ENCODE data around the gene CCDC157.

The CCDC157 gene

DNA sequence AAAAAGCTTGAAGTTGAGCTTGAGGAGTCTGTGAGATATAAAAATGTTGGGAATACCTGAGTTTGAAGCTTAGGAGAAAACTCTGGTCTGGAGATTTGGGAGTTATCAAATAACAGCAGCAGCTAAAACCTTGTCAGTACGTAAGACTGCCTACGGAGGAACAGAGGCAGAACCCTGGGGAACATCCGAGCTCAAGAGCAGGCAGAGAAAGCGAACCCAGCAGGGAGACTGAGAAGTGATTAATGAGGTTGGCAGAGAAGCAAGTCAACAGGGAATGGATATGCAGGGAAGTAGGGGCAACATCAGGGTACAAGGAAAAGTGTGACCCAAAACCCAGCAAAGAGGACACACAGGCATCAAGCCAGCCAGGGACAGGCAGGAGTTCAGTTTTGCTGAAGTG, 56.2 kb downstream of the CCDC157 start:
- no peak for ATAC-seq

DNA sequence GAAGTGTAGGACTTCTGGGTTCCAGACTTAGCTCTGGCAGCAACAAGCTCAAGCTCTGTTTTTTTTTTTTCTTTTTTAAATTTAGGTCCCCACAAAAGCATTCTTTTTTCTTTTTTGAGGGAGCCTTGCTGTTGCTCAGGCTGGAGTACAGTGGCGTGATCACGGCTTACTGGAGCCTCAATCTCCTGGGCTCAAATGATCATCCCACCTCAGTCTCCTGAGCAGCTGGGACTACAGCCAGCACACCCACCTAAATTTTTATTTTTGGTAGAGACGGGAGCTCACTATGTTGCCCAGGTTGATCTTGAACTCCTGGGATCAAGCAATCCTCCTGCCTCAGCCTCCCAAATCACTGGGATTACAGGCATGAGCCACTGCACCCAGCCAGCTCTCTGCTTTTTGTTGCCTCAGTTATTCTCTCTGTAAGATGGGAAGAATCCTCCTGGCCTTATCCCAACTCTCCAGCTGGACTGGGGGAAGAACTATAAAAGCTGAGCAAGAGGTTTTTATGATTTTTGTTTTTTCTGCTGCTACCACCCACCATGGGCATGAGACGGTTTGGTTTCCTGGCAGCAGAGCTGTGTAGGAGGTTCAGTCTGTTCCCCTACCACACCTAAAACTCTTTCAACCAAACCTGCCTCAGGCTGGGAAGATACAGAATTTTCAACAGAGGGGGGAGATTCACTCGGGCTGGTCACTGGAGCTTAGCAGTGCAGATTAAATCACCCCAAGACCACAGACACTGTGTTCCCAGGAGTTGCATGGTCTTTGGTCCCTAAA, 57.1 kb downstream of the CCDC157 start:
- no peak for ATAC-seq
- TF ChIP-seq SNAI2 (CRISPR knock-in tag; IDR thresholded peaks at IDR 0.05) (no peak), ZNF70 (CRISPR knock-in tag; IDR thresholded peaks at IDR 0.05) (no peak), TCF4 (CRISPR knock-in tag; IDR thresholded peaks at IDR 0.05; ENCODE audit: borderline replicate concordance) (no peak), ESRRG (CRISPR knock-in tag; IDR thresholded peaks at IDR 0.05) (no peak), OSR1 (CRISPR knock-in tag; IDR thresholded peaks at IDR 0.05) (no peak), ARNTL (CRISPR knock-in tag; IDR thresholded peaks at IDR 0.05; ENCODE audit: borderline replicate concordance, low read depth) (no peak), ISL1 (CRISPR knock-in tag; IDR thresholded peaks at IDR 0.05) (no peak), TOX (CRISPR knock-in tag; IDR thresholded peaks at IDR 0.05; ENCODE audit: borderline replicate concordance) (no peak), ZNF8 (CRISPR knock-in tag; IDR thresholded peaks at IDR 0.05) (no peak), PPARA (CRISPR knock-in tag; IDR thresholded peaks at IDR 0.05; ENCODE audit: borderline replicate concordance) (no peak)
- TF ChIP-seq, protein P1, sequence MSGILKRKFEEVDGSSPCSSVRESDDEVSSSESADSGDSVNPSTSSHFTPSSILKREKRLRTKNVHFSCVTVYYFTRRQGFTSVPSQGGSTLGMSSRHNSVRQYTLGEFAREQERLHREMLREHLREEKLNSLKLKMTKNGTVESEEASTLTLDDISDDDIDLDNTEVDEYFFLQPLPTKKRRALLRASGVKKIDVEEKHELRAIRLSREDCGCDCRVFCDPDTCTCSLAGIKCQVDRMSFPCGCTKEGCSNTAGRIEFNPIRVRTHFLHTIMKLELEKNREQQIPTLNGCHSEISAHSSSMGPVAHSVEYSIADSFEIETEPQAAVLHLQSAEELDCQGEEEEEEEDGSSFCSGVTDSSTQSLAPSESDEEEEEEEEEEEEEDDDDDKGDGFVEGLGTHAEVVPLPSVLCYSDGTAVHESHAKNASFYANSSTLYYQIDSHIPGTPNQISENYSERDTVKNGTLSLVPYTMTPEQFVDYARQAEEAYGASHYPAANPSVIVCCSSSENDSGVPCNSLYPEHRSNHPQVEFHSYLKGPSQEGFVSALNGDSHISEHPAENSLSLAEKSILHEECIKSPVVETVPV (CRISPR knock-in tag; IDR thresholded peaks at IDR 0.05) = no peak
- TF ChIP-seq, protein P2, sequence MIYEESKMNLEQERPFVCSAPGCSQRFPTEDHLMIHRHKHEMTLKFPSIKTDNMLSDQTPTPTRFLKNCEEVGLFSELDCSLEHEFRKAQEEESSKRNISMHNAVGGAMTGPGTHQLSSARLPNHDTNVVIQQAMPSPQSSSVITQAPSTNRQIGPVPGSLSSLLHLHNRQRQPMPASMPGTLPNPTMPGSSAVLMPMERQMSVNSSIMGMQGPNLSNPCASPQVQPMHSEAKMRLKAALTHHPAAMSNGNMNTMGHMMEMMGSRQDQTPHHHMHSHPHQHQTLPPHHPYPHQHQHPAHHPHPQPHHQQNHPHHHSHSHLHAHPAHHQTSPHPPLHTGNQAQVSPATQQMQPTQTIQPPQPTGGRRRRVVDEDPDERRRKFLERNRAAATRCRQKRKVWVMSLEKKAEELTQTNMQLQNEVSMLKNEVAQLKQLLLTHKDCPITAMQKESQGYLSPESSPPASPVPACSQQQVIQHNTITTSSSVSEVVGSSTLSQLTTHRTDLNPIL (CRISPR knock-in tag; IDR thresholded peaks at IDR 0.05; ENCODE audit: low read depth) = no peak

More for the DNA sequence above, 56.2 kb downstream of the CCDC157 start:
- TF ChIP-seq, protein P1 (CRISPR knock-in tag; IDR thresholded peaks at IDR 0.05) = no peak
- TF ChIP-seq ZNF8 (CRISPR knock-in tag; IDR thresholded peaks at IDR 0.05) = no peak
- no peak for TF ChIP-seq OSR1 (CRISPR knock-in tag; IDR thresholded peaks at IDR 0.05)
- TF ChIP-seq RARB (CRISPR knock-in tag; IDR thresholded peaks at IDR 0.05) = no peak
- TF ChIP-seq ZNF565 (CRISPR knock-in tag; conservative IDR thresholded peaks at IDR 0.05; ENCODE audit: low read depth) = no peak
- no peak for TF ChIP-seq ZC3H10 (CRISPR knock-in tag; IDR thresholded peaks at IDR 0.05)
- TF ChIP-seq ESRRG (CRISPR knock-in tag; IDR thresholded peaks at IDR 0.05) = no peak

DNA sequence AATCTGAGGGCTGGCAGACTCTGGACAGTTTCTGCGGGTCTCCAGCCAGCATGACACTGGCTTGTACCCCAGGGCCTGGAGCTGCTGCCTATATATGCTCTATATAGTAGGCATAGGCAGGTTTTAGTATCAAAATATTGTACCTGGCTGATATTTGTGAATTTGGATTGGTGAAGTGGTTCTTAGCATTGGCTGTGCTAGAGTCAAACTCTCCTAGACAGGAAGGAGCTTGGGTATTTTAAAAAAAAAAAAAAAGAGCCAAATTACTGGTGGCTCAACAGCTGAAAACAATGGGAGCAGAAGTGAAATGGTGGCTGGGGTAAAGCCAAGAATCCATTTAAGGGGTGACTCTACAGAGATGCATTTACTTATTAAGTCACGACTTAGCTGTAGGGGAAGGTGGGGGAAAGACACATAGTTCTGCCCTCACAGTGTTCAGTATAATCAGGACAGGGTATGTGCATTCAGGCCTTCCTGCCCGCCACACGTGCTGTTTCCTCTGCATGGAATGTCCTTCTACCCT, 57.8 kb downstream of the CCDC157 start:
- no peak; the same call in 2 of the 3 replicates for ATAC-seq
- TF ChIP-seq ZFP3 (CRISPR knock-in tag; IDR thresholded peaks at IDR 0.05) = no peak

DNA sequence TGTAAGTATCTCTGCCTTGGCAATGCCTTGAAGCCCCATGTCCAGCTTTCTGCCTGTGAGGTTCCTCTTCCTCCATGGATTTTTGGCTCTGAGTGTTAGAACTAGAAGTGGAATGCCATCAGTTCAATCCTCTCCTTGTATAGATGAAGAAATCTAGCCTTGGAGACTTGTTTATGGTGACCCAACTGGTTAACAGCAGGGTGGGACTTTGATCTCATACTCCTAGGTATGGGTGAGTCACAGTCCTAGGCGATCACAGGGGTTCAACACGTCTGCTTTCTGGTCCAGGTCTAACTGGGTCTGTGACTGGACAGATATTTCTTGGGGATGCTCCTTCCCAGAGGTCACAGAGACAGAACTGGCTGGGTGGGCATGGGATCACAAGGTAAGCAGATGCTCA, 59.6 kb downstream of the CCDC157 start:
- no peak for ATAC-seq

More for the DNA sequence above, 59.6 kb downstream of the CCDC157 start:
- TF ChIP-seq, protein P2 (CRISPR knock-in tag; IDR thresholded peaks at IDR 0.05; ENCODE audit: low read depth) = no peak
- TF ChIP-seq, protein P3, sequence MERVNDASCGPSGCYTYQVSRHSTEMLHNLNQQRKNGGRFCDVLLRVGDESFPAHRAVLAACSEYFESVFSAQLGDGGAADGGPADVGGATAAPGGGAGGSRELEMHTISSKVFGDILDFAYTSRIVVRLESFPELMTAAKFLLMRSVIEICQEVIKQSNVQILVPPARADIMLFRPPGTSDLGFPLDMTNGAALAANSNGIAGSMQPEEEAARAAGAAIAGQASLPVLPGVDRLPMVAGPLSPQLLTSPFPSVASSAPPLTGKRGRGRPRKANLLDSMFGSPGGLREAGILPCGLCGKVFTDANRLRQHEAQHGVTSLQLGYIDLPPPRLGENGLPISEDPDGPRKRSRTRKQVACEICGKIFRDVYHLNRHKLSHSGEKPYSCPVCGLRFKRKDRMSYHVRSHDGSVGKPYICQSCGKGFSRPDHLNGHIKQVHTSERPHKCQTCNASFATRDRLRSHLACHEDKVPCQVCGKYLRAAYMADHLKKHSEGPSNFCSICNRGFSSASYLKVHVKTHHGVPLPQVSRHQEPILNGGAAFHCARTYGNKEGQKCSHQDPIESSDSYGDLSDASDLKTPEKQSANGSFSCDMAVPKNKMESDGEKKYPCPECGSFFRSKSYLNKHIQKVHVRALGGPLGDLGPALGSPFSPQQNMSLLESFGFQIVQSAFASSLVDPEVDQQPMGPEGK (CRISPR knock-in tag; IDR thresholded peaks at IDR 0.05; ENCODE audit: borderline replicate concordance) = no peak
- TF ChIP-seq, protein P1 (CRISPR knock-in tag; IDR thresholded peaks at IDR 0.05) = no peak
- TF ChIP-seq TOX (CRISPR knock-in tag; IDR thresholded peaks at IDR 0.05; ENCODE audit: borderline replicate concordance) (no peak), ZNF70 (CRISPR knock-in tag; IDR thresholded peaks at IDR 0.05) (no peak), BACH2 (CRISPR knock-in tag; IDR thresholded peaks at IDR 0.05; ENCODE audit: borderline replicate concordance) (no peak), ARNTL (CRISPR knock-in tag; IDR thresholded peaks at IDR 0.05; ENCODE audit: borderline replicate concordance, low read depth) (no peak), ZFP30 (CRISPR knock-in tag; IDR thresholded peaks at IDR 0.05) (no peak), ESRRG (CRISPR knock-in tag; IDR thresholded peaks at IDR 0.05) (no peak), TCF4 (CRISPR knock-in tag; IDR thresholded peaks at IDR 0.05; ENCODE audit: borderline replicate concordance) (no peak), ZFP3 (CRISPR knock-in tag; IDR thresholded peaks at IDR 0.05) (no peak), PPARA (CRISPR knock-in tag; IDR thresholded peaks at IDR 0.05; ENCODE audit: borderline replicate concordance) (no peak), ZNF8 (CRISPR knock-in tag; IDR thresholded peaks at IDR 0.05) (no peak)
- TF ChIP-seq, protein P4, sequence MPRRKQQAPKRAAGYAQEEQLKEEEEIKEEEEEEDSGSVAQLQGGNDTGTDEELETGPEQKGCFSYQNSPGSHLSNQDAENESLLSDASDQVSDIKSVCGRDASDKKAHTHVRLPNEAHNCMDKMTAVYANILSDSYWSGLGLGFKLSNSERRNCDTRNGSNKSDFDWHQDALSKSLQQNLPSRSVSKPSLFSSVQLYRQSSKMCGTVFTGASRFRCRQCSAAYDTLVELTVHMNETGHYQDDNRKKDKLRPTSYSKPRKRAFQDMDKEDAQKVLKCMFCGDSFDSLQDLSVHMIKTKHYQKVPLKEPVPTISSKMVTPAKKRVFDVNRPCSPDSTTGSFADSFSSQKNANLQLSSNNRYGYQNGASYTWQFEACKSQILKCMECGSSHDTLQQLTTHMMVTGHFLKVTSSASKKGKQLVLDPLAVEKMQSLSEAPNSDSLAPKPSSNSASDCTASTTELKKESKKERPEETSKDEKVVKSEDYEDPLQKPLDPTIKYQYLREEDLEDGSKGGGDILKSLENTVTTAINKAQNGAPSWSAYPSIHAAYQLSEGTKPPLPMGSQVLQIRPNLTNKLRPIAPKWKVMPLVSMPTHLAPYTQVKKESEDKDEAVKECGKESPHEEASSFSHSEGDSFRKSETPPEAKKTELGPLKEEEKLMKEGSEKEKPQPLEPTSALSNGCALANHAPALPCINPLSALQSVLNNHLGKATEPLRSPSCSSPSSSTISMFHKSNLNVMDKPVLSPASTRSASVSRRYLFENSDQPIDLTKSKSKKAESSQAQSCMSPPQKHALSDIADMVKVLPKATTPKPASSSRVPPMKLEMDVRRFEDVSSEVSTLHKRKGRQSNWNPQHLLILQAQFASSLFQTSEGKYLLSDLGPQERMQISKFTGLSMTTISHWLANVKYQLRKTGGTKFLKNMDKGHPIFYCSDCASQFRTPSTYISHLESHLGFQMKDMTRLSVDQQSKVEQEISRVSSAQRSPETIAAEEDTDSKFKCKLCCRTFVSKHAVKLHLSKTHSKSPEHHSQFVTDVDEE (CRISPR knock-in tag; IDR thresholded peaks at IDR 0.05) = no peak

Data from SK-N-SH treated with all-trans-retinoic acid at 6 μM for 48 hours (cell line).